ENCODE data around the gene INPP5A. TPM values are rescaled to one million over a fixed set of nuclear protein-coding genes. Genes with fewer than 3 reads are reported as not detected.

The INPP5A gene
- total RNA-seq, 1 experiment from 2014 or later, result 44.5 TPM

DNA sequence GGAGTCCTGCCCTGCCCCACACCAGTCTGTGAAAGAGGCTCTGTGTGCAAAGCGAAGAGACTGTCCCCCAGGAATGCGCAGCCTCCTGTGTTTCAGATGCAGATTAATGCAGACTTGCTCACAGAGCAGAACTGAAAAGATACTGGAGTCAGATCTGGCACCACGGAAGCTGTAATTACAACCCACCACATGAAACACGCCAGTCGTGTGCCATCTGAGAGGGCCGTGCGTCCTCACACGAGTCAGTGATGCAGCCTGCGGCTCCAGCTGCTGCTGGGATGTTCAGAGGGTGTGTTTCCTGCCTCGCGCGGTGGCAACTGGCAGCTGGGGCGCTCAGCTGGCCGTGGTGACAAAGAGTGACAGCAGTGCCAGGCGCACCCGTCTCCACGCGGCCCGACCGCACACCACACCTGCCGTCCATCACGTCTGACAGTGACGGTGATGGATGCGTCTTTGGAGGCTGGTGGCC lies 198.4 kb downstream of the INPP5A start:
- no peak for TF ChIP-seq CTCF (IDR thresholded peaks at IDR 0.05; ENCODE audit: insufficient read depth in 1 of 2, low read depth in 1 of 2, low read length in 1 of 2, severe bottlenecking in 1 of 2, unreplicated experiment in 1 of 2)
- intact Hi-C loops (cut with micrococcal nuclease; ENCODE audit: unreplicated experiment), result no loop called here
- Histone ChIP-seq H3K27me3 (replicated peaks; ENCODE audit: control insufficient read depth, insufficient read depth, low read length) (no peaks in the 10 kb centered on the region), H3K4me3 (ENCODE audit: low read depth, low read length) (no peak overlapping the region), H3K9me3 (no peaks in the 10 kb centered on the region), H3K4me1 (peaks cover 10% of the 10 kb centered on the region; the same call in 1 of the 2 replicates), H3K36me3 (ENCODE audit: control insufficient read depth, insufficient read depth, low read length) (no peaks in the 10 kb centered on the region; the same call in none of the 2 replicates)
- DNase-seq, result no peak
- Mint-ChIP-seq H3K27me3 (ENCODE audit: insufficient read depth, unreplicated experiment) (no peaks in the 10 kb centered on the region), H3K9me3 (ENCODE audit: unreplicated experiment) (no peaks in the 10 kb centered on the region), H3K36me3 (ENCODE audit: insufficient read depth, unreplicated experiment) (no peaks in the 10 kb centered on the region), H3K4me3 (ENCODE audit: unreplicated experiment) (no peak overlapping the region), H3K4me1 (ENCODE audit: low read depth, unreplicated experiment) (no peaks in the 10 kb centered on the region), H3K27ac (ENCODE audit: unreplicated experiment) (no peak overlapping the region)
- ChIA-PET POLR2A (no interaction called here), CTCF (no interaction called here)
- BruUV-seq (replicated peaks), result no TSS peak

GRCh38 chr10:132737390-132738048 lies 199.9 kb downstream of the INPP5A start:
- ChIA-PET POLR2A (no interaction called here), CTCF (no interaction called here)
- DNase-seq, result no peak
- Histone ChIP-seq H3K4me3 (ENCODE audit: low read depth, low read length) (no peak overlapping the region), H3K9me3 (no peaks in the 10 kb centered on the region), H3K27me3 (replicated peaks; ENCODE audit: control insufficient read depth, insufficient read depth, low read length) (no peaks in the 10 kb centered on the region), H3K4me1 (peaks cover 10% of the 10 kb centered on the region; the same call in 1 of the 2 replicates), H3K36me3 (ENCODE audit: control insufficient read depth, insufficient read depth, low read length) (no peaks in the 10 kb centered on the region; the same call in 1 of the 2 replicates)
- TF ChIP-seq CTCF (IDR thresholded peaks at IDR 0.05; ENCODE audit: insufficient read depth in 1 of 2, low read depth in 1 of 2, low read length in 1 of 2, severe bottlenecking in 1 of 2, unreplicated experiment in 1 of 2), result no peak
- no peaks in the 10 kb centered on the region for H3K9me3 Mint-ChIP-seq (ENCODE audit: unreplicated experiment)
- no peak overlapping the region for H3K27ac Mint-ChIP-seq (ENCODE audit: unreplicated experiment)
- no peaks in the 10 kb centered on the region for H3K27me3 Mint-ChIP-seq (ENCODE audit: insufficient read depth, unreplicated experiment)
- no peaks in the 10 kb centered on the region for H3K4me1 Mint-ChIP-seq (ENCODE audit: low read depth, unreplicated experiment)
- H3K4me3 Mint-ChIP-seq (ENCODE audit: unreplicated experiment), result no peak overlapping the region
- intact Hi-C loops (cut with micrococcal nuclease; ENCODE audit: unreplicated experiment), result no loop called here
- no TSS peak for BruUV-seq (replicated peaks)
- no peaks in the 10 kb centered on the region for H3K36me3 Mint-ChIP-seq (ENCODE audit: insufficient read depth, unreplicated experiment)

GRCh38 chr10:132738454-132739224 lies 201.1 kb downstream of the INPP5A start:
- no peak for TF ChIP-seq CTCF (IDR thresholded peaks at IDR 0.05; ENCODE audit: insufficient read depth in 1 of 2, low read depth in 1 of 2, low read length in 1 of 2, severe bottlenecking in 1 of 2, unreplicated experiment in 1 of 2)
- Mint-ChIP-seq H3K27ac (ENCODE audit: unreplicated experiment) (no peak overlapping the region), H3K4me1 (ENCODE audit: low read depth, unreplicated experiment) (no peaks in the 10 kb centered on the region), H3K27me3 (ENCODE audit: insufficient read depth, unreplicated experiment) (no peaks in the 10 kb centered on the region), H3K4me3 (ENCODE audit: unreplicated experiment) (no peak overlapping the region), H3K36me3 (ENCODE audit: insufficient read depth, unreplicated experiment) (no peaks in the 10 kb centered on the region), H3K9me3 (ENCODE audit: unreplicated experiment) (no peaks in the 10 kb centered on the region)
- Histone ChIP-seq H3K27me3 (replicated peaks; ENCODE audit: control insufficient read depth, insufficient read depth, low read length) (no peaks in the 10 kb centered on the region), H3K4me1 (peaks cover 10% of the 10 kb centered on the region; the same call in 1 of the 2 replicates), H3K36me3 (ENCODE audit: control insufficient read depth, insufficient read depth, low read length) (no peaks in the 10 kb centered on the region; the same call in 1 of the 2 replicates), H3K4me3 (ENCODE audit: low read depth, low read length) (no peak overlapping the region), H3K9me3 (no peaks in the 10 kb centered on the region)
- DNase-seq, result no peak
- no TSS peak for BruUV-seq (replicated peaks)
- ChIA-PET CTCF (no interaction called here), POLR2A (no interaction called here)
- intact Hi-C loops (cut with micrococcal nuclease; ENCODE audit: unreplicated experiment), result no loop called here
